ENCODE results near the gene PAFAH1B1.

The PAFAH1B1 gene

DNA sequence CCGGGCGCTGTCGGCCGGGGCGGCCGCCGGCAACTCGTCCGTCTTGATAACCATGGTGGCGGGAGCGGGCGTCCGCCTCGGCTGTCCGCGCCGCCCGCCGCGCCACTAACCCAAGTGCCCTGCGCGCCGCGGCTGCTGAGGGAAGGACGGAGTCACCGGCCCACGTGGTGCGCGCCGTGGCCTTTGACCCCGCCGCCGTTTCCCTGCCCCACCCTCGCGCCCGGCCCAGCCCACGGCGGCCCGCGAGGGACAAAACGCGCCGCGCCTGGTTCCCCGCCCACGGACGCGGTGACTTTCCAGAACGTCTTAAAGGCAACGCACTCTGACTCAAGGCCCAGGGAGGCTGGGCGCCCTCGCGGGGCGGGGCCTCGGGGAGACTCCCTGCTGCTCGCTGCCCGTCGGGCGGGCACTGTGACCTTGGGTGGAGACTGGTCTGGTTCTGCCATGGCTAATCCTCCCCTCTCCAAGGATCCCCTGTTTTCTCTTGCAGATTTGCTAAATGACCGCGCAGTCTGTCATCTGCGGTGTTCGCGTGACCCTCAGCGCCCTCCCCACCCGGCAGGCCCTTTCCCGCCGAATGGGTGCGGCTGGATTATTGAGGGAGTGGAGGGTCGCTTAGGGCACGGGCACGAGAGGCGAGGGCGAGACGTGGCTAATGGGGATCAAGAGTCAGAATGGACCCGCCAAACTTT lies 118.3 kb downstream of the PAFAH1B1 start, which contains the start of gene CLUH (continued):
- no peak for TF ChIP-seq ZNF248 (tag by site-specific recombination; IDR thresholded peaks at IDR 0.05)
- no peak for TF ChIP-seq ZNF785 (tag by site-specific recombination; IDR thresholded peaks at IDR 0.05)
- TF ChIP-seq, protein P1, sequence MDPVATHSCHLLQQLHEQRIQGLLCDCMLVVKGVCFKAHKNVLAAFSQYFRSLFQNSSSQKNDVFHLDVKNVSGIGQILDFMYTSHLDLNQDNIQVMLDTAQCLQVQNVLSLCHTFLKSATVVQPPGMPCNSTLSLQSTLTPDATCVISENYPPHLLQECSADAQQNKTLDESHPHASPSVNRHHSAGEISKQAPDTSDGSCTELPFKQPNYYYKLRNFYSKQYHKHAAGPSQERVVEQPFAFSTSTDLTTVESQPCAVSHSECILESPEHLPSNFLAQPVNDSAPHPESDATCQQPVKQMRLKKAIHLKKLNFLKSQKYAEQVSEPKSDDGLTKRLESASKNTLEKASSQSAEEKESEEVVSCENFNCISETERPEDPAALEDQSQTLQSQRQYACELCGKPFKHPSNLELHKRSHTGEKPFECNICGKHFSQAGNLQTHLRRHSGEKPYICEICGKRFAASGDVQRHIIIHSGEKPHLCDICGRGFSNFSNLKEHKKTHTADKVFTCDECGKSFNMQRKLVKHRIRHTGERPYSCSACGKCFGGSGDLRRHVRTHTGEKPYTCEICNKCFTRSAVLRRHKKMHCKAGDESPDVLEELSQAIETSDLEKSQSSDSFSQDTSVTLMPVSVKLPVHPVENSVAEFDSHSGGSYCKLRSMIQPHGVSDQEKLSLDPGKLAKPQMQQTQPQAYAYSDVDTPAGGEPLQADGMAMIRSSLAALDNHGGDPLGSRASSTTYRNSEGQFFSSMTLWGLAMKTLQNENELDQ (tag by site-specific recombination; IDR thresholded peaks at IDR 0.05; ENCODE audit: low read depth): no peak
- TF ChIP-seq MEIS1 (CRISPR knock-in tag; IDR thresholded peaks at IDR 0.05; ENCODE audit: borderline replicate concordance): no peak
- no peak; the same call in 1 of the 2 replicates for TF ChIP-seq ZXDB (tag by site-specific recombination; IDR thresholded peaks at IDR 0.05)
- TF ChIP-seq ZNF423 (tag by site-specific recombination; IDR thresholded peaks at IDR 0.05): no peak
- TF ChIP-seq ZNF211 (tag by site-specific recombination; IDR thresholded peaks at IDR 0.05; ENCODE audit: low read depth): no peak
- TF ChIP-seq, protein P2, sequence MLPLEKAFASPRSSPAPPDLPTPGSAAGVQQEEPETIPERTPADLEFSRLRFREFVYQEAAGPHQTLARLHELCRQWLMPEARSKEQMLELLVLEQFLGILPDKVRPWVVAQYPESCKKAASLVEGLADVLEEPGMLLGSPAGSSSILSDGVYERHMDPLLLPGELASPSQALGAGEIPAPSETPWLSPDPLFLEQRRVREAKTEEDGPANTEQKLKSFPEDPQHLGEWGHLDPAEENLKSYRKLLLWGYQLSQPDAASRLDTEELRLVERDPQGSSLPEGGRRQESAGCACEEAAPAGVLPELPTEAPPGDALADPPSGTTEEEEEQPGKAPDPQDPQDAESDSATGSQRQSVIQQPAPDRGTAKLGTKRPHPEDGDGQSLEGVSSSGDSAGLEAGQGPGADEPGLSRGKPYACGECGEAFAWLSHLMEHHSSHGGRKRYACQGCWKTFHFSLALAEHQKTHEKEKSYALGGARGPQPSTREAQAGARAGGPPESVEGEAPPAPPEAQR (tag by site-specific recombination; IDR thresholded peaks at IDR 0.05): no peak
- TF ChIP-seq SALL2 (tag by site-specific recombination; IDR thresholded peaks at IDR 0.05; ENCODE audit: borderline replicate concordance): no peak
- peak; percentile 97 for TF ChIP-seq ZFHX2 (tag by site-specific recombination; conservative IDR thresholded peaks at IDR 0.05)
- no peak for TF ChIP-seq ZNF354C (tag by site-specific recombination; IDR thresholded peaks at IDR 0.05; ENCODE audit: borderline replicate concordance, low read depth)
- TF ChIP-seq ZNF830 (tag by site-specific recombination; IDR thresholded peaks at IDR 0.05; ENCODE audit: low read depth): no peak
- no peak; the same call in 1 of the 2 replicates for TF ChIP-seq MZF1 (tag by site-specific recombination; IDR thresholded peaks at IDR 0.05; ENCODE audit: borderline replicate concordance)
- no peak for TF ChIP-seq ZNF677 (tag by site-specific recombination; IDR thresholded peaks at IDR 0.05)
- TF ChIP-seq, protein P3, sequence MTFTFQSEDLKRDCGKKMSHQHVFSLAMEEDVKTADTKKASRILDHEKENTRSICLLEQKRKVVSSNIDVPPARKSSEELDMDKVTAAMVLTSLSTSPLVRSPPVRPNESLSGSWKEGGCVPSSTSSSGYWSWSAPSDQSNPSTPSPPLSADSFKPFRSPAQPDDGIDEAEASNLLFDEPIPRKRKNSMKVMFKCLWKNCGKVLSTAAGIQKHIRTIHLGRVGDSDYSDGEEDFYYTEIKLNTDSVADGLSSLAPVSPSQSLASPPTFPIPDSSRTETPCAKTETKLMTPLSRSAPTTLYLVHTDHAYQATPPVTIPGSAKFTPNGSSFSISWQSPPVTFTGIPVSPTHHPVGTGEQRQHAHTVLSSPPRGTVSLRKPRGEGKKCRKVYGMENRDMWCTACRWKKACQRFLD (tag by site-specific recombination; IDR thresholded peaks at IDR 0.05): no peak
- TF ChIP-seq, protein P4, sequence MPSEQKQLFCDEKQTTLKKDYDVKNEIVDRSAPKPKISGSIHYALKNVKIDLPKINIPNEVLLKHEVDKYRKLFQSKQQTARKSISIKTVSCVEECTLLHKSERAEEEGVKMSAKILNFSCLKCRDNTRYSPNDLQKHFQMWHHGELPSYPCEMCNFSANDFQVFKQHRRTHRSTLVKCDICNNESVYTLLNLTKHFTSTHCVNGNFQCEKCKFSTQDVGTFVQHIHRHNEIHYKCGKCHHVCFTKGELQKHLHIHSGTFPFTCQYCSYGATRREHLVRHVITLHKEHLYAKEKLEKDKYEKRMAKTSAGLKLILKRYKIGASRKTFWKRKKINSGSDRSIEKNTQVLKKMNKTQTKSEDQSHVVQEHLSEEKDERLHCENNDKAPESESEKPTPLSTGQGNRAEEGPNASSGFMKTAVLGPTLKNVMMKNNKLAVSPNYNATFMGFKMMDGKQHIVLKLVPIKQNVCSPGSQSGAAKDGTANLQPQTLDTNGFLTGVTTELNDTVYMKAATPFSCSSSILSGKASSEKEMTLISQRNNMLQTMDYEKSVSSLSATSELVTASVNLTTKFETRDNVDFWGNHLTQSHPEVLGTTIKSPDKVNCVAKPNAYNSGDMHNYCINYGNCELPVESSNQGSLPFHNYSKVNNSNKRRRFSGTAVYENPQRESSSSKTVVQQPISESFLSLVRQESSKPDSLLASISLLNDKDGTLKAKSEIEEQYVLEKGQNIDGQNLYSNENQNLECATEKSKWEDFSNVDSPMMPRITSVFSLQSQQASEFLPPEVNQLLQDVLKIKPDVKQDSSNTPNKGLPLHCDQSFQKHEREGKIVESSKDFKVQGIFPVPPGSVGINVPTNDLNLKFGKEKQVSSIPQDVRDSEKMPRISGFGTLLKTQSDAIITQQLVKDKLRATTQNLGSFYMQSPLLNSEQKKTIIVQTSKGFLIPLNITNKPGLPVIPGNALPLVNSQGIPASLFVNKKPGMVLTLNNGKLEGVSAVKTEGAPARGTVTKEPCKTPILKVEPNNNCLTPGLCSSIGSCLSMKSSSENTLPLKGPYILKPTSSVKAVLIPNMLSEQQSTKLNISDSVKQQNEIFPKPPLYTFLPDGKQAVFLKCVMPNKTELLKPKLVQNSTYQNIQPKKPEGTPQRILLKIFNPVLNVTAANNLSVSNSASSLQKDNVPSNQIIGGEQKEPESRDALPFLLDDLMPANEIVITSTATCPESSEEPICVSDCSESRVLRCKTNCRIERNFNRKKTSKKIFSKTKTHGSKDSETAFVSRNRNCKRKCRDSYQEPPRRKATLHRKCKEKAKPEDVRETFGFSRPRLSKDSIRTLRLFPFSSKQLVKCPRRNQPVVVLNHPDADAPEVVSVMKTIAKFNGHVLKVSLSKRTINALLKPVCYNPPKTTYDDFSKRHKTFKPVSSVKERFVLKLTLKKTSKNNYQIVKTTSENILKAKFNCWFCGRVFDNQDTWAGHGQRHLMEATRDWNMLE (tag by site-specific recombination; conservative IDR thresholded peaks at IDR 0.05; ENCODE audit: low read depth): no peak
- TF ChIP-seq ZNF335 (tag by site-specific recombination; conservative IDR thresholded peaks at IDR 0.05): peak; percentile 63
- peak; percentile 68; the same call in 1 of the 2 replicates for TF ChIP-seq ZNF600 (tag by site-specific recombination; IDR thresholded peaks at IDR 0.05)
- peak; percentile 64; the same call in 1 of the 2 replicates for TF ChIP-seq KLF7 (tag by site-specific recombination; IDR thresholded peaks at IDR 0.05; ENCODE audit: borderline replicate concordance)
- TF ChIP-seq ZNF664 (tag by site-specific recombination; IDR thresholded peaks at IDR 0.05): no peak
- no peak for TF ChIP-seq ZFP37 (tag by site-specific recombination; IDR thresholded peaks at IDR 0.05)
- TF ChIP-seq, protein P5, sequence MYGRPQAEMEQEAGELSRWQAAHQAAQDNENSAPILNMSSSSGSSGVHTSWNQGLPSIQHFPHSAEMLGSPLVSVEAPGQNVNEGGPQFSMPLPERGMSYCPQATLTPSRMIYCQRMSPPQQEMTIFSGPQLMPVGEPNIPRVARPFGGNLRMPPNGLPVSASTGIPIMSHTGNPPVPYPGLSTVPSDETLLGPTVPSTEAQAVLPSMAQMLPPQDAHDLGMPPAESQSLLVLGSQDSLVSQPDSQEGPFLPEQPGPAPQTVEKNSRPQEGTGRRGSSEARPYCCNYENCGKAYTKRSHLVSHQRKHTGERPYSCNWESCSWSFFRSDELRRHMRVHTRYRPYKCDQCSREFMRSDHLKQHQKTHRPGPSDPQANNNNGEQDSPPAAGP (tag by site-specific recombination; IDR thresholded peaks at IDR 0.05): peak; percentile 84
- TF ChIP-seq ZNF169 (tag by site-specific recombination; IDR thresholded peaks at IDR 0.05): no peak
- no peak for TF ChIP-seq ZFP41 (tag by site-specific recombination; IDR thresholded peaks at IDR 0.05; ENCODE audit: borderline replicate concordance)
- TF ChIP-seq ZNF777 (tag by site-specific recombination; IDR thresholded peaks at IDR 0.05; ENCODE audit: borderline replicate concordance): peak; percentile 78; the same call in 1 of the 2 replicates
- TF ChIP-seq, protein P6, sequence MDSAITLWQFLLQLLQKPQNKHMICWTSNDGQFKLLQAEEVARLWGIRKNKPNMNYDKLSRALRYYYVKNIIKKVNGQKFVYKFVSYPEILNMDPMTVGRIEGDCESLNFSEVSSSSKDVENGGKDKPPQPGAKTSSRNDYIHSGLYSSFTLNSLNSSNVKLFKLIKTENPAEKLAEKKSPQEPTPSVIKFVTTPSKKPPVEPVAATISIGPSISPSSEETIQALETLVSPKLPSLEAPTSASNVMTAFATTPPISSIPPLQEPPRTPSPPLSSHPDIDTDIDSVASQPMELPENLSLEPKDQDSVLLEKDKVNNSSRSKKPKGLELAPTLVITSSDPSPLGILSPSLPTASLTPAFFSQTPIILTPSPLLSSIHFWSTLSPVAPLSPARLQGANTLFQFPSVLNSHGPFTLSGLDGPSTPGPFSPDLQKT (IDR thresholded peaks at IDR 0.05; ENCODE audit: borderline replicate concordance, low read depth, low read length): no peak

Measured in HEK293 (cell line).